ENCODE data around the gene SIM1. TPM values are rescaled to one million over a fixed set of nuclear protein-coding genes. Genes with fewer than 3 reads are reported as not detected.

Gene SIM1
- total and polyA plus RNA-seq, 4 donors = under 0.01 TPM; not detected in 3

- DNase-seq (ENCODE audit: low spot score) = no peak
These were observed 82.7 kb downstream of the SIM1 start for GRCh38 chr6:100382031-100382430.

GRCh38 chr6:100381111-100381510, 83.6 kb downstream of the SIM1 start:
- no peaks in the 10 kb centered on the region for H3K9me3 ChIP-seq (ENCODE audit: control insufficient read depth in 4 of 4, low read length in 3 of 4)
- no peak overlapping the region for H3K4me3 ChIP-seq (ENCODE audit: low read depth in 1 of 3, low read length in 3 of 3)
- peaks cover 0 to 4% (median 0%) of the 10 kb centered on the region in 4 donors for H3K4me1 ChIP-seq (ENCODE audit: control insufficient read depth in 4 of 4, insufficient read depth in 4 of 4, low read length in 3 of 4)
- no peak for DNase-seq (ENCODE audit: low spot score)
- 84% methylated on average over 6 of the region's 6 CpGs for WGBS
- H3K9ac ChIP-seq (ENCODE audit: low read depth in 1 of 2, low read length in 2 of 2) = no peak overlapping the region
- H3K36me3 ChIP-seq (ENCODE audit: control insufficient read depth in 4 of 4, insufficient read depth in 3 of 4, low read depth in 1 of 4, low read length in 3 of 4) = no peaks in the 10 kb centered on the region
- no peaks in the 10 kb centered on the region for H3K27me3 ChIP-seq (ENCODE audit: control insufficient read depth in 4 of 4, insufficient read depth in 4 of 4, low read length in 3 of 4)
- TF ChIP-seq RXRA (IDR thresholded peaks at IDR 0.05) (no peak), RAD21 (IDR thresholded peaks at IDR 0.05) (no peak), HNF4A (conservative IDR thresholded peaks at IDR 0.05) (no peak), YY1 (IDR thresholded peaks at IDR 0.05) (no peak), MAX (IDR thresholded peaks at IDR 0.05) (no peak), GABPA (IDR thresholded peaks at IDR 0.05 in 1 of 2, conservative IDR thresholded peaks at IDR 0.05 in 1 of 2) (no peak), REST (IDR thresholded peaks at IDR 0.05) (no peak), FOXA2 (IDR thresholded peaks at IDR 0.05) (no peak), CTCF (IDR thresholded peaks at IDR 0.05; ENCODE audit: low read depth, low read length, missing input control) (no peak), FOXA1 (IDR thresholded peaks at IDR 0.05) (no peak), EGR1 (IDR thresholded peaks at IDR 0.05; ENCODE audit: low read depth in 2 of 2) (no peak), JUND (IDR thresholded peaks at IDR 0.05) (no peak), TAF1 (conservative IDR thresholded peaks at IDR 0.05) (no peak), SP1 (IDR thresholded peaks at IDR 0.05) (no peak), ATF3 (IDR thresholded peaks at IDR 0.05) (no peak), HNF4G (IDR thresholded peaks at IDR 0.05) (no peak), ZBTB33 (IDR thresholded peaks at IDR 0.05) (no peak), NR2F2 (IDR thresholded peaks at IDR 0.05) (no peak)
- H3K27ac ChIP-seq (ENCODE audit: low read depth in 1 of 2, low read length in 2 of 2) = no peak overlapping the region

More at GRCh38 chr6:100382031-100382430, 82.7 kb downstream of the SIM1 start:
- H3K9me3 ChIP-seq (ENCODE audit: control insufficient read depth in 4 of 4, low read length in 3 of 4) = no peaks in the 10 kb centered on the region
- 93% methylated on average over 3 of the region's 3 CpGs for WGBS
- H3K27me3 ChIP-seq (ENCODE audit: control insufficient read depth in 4 of 4, insufficient read depth in 4 of 4, low read length in 3 of 4) = no peaks in the 10 kb centered on the region
- H3K4me1 ChIP-seq (ENCODE audit: control insufficient read depth in 4 of 4, insufficient read depth in 4 of 4, low read length in 3 of 4) = peaks cover 0 to 4% (median 0%) of the 10 kb centered on the region in 4 donors
- TF ChIP-seq ZBTB33 (IDR thresholded peaks at IDR 0.05) (no peak), RXRA (IDR thresholded peaks at IDR 0.05) (no peak), NR2F2 (IDR thresholded peaks at IDR 0.05) (no peak), MAX (IDR thresholded peaks at IDR 0.05) (no peak)
- no peak overlapping the region for H3K27ac ChIP-seq (ENCODE audit: low read depth in 1 of 2, low read length in 2 of 2)
- H3K36me3 ChIP-seq (ENCODE audit: control insufficient read depth in 4 of 4, insufficient read depth in 3 of 4, low read depth in 1 of 4, low read length in 3 of 4) = no peaks in the 10 kb centered on the region
- H3K9ac ChIP-seq (ENCODE audit: low read depth in 1 of 2, low read length in 2 of 2) = no peak overlapping the region
- H3K4me3 ChIP-seq (ENCODE audit: low read depth in 1 of 3, low read length in 3 of 3) = no peak overlapping the region

Data from liver (tissue), 9 donors.